NB4 (cell line): ENCODE data around the gene EDC3.
A peak's percentile ranks its signal among the peaks of the same experiment; 100 is the strongest.

Experiments used
- DNase-seq: peaks from one replicate; pipeline ENCODE4 v3.0.0; 2010; ENCODE audit warnings: low read depth
- H3K4me3 ChIP-seq: one replicate; pipeline ENCODE4 v1.5.1; 2011; ENCODE audit warnings: mild to moderate bottlenecking, low read depth, low read length, moderate library complexity
- CTCF ChIP-seq: IDR thresholded peaks from one replicate; pipeline ENCODE4 v1.5.1; 2012; ENCODE audit warnings: low read depth, low read length
- MAX ChIP-seq: IDR thresholded peaks from 2 replicates; pipeline ENCODE4 v1.6.1; 2011; ENCODE audit warnings: low read depth, low read length
- MYC ChIP-seq: IDR thresholded peaks from 2 replicates; pipeline ENCODE4 v1.6.1; 2011; ENCODE audit warnings: low read depth, low read length
- POLR2A ChIP-seq: IDR thresholded peaks from 2 replicates; pipeline ENCODE4 v1.6.1; 2011; ENCODE audit warnings: mild to moderate bottlenecking; ENCODE audit not compliant: insufficient read length; ENCODE audit errors: extremely low read depth

The EDC3 gene

GRCh38 chr15:74648051-74648842 is 47.6 kb downstream of the EDC3 start:
- DNase-seq = no peak
- H3K4me3 ChIP-seq = no peak overlapping the region
- TF ChIP-seq MAX (no peak), MYC (no peak), POLR2A (no peak), CTCF (no peak)

- H3K4me3 ChIP-seq = no peak overlapping the region
- DNase-seq = no peak
- no peak for TF ChIP-seq MAX
Observed at GRCh38 chr15:74646480-74646879, 49.3 kb downstream of the EDC3 start.

- no peak overlapping the region for H3K4me3 ChIP-seq
- no peak for DNase-seq
- TF ChIP-seq POLR2A (no peak), MAX (no peak), CTCF (no peak), MYC (no peak)
Observed at GRCh38 chr15:74643665-74644204, 52.1 kb downstream of the EDC3 start.

- DNase-seq = peak; percentile 36
- TF ChIP-seq CTCF (no peak), MAX (no peak), POLR2A (no peak), MYC (no peak)
- H3K4me3 ChIP-seq = no peak overlapping the region
Observed at GRCh38 chr15:74642734-74643664, 52.8 kb downstream of the EDC3 start.

GRCh38 chr15:74642348-74642733 is 53.5 kb downstream of the EDC3 start:
- TF ChIP-seq CTCF (no peak), MAX (no peak), MYC (no peak), POLR2A (no peak)
- no peak overlapping the region for H3K4me3 ChIP-seq
- no peak for DNase-seq

GRCh38 chr15:74641151-74641550 is 54.7 kb downstream of the EDC3 start:
- TF ChIP-seq CTCF (no peak), MAX (no peak), POLR2A (no peak), MYC (no peak)
- no peak overlapping the region for H3K4me3 ChIP-seq
- no peak for DNase-seq
